HG03460 (cell line): Measurements from ENCODE around the gene ADGRF5.

Experiments used
- ATAC-seq: cut with Tn5 transposase; IDR thresholded peaks from one replicate; pipeline ENCODE4 v1.9.1; 2021; ENCODE audit not compliant: unreplicated experiment

The ADGRF5 gene

GRCh38 chr6:46931416-46931815 lies 9.7 kb upstream of the ADGRF5 start:
- ATAC-seq: no peak

DNA sequence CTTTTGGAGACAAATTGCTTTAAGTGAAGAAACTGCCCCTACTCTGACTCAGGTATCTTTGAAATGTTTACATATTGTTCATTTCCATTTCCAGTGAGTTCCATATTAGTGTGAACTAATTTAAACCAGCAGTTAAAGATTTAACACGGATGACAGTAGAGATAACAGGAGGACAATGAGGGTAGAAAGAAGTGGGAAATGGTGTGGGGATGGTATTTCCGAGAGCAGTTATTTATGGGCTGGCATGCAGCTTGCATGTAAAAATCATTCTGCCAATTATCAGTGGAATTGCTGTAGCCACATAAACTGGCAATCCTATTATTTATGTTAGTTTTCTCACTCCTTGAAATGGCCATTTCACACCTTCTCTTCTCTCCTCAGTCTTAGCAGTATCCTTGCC lies 8.6 kb upstream of the ADGRF5 start:
- ATAC-seq: no peak

GRCh38 chr6:46927066-46927465 lies 5.3 kb upstream of the ADGRF5 start:
- no peak for ATAC-seq

DNA sequence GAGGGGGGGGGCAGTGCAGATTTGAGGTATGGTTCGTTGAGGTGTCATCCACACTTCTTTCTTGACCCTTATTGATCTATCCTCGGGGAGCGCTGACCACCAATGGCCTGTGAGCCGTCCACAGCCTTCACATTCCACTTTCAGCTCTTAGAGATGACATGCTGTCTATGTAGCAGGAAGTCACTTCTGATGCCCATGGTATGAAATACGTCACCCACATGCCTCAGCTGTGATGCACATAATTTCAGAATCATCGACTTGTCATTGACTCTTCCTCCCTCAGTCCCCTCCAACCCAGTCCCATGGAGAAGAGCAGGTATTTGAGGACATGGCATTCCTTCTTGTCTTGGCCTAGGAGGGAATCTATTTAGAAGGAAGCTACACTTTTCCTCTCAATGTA lies 4.7 kb upstream of the ADGRF5 start:
- no peak for ATAC-seq

DNA sequence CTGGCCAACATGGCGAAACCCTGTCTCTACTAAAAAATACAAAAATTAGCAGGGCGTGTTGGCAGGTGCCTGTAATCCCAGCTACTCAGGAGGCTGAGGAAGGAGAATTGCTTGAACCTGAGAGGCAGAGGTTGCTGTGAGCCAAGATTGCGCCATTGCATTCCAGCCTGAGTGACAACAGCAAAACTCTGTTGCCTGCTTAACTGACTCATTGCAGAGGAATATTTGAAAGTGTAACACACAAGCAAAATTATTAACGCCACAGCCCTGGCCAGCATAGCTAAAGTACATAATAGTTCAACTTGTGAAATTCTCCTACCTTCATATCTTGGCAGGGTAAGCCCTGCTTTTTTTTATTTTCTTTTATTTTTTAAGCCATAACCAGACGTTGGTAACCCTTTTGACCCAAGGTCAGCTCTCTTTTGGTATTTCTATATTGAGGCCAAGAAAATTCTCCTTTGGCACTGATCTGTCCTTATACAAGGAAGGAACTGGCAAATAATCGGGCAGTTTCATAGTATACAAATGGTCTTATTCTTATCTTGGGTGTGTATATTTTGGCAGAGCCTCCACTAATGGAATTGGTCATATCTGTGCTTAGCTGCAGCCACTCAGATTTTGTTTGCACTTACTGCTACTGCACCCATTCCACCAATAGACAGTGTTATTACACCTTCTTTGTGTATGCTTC lies 4.0 kb upstream of the ADGRF5 start:
- no peak for ATAC-seq

- no peak for ATAC-seq
Observed at GRCh38 chr6:46923476-46923875, 1.7 kb upstream of the ADGRF5 start.

- no peak for ATAC-seq
Observed at GRCh38 chr6:46921059-46921458, 679 bp downstream of the ADGRF5 start.

DNA sequence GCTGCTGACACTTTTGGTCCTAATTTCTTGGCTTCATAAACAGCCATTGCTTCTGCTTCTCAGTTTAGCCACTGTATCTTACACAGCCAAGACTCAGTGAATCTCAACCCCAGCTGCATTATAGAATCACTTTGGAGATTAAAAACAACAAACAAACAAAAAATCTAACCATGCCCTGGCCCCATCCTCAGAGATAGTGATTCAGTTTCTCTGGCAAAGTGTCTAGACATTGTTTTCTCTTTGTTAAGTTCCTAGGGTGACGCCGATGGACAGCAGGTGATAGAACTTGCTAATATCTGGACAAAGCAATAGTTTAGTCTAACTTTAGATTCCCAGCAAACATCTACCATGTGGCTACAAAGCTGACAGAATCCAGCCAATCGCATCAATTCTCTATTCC lies 2.9 kb downstream of the ADGRF5 start:
- ATAC-seq: no peak

DNA sequence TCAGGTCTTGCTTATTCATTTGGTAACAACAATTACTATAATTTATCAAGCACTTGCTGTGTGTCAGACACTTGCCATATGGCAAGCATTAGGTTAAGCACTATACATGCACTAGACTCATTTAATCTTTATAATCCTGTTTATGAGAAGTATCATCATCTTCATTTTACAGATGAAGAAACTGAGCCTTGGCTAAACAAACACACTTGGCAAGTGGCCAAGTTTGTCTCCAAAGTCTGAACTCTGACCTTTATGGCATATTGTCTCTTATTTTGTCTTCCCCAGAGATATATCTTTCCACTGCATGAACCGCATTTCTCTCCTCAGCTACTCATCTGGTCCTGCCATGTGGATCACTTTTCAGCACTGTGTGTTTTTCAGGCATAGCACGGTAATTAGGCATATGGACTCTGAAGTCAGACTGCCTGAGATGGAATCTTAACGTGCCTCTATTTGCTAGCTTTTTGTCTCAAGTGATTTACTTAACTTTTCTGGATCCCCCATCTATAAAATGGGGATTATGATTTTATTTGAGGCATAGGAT lies 4.7 kb downstream of the ADGRF5 start:
- ATAC-seq: no peak

DNA sequence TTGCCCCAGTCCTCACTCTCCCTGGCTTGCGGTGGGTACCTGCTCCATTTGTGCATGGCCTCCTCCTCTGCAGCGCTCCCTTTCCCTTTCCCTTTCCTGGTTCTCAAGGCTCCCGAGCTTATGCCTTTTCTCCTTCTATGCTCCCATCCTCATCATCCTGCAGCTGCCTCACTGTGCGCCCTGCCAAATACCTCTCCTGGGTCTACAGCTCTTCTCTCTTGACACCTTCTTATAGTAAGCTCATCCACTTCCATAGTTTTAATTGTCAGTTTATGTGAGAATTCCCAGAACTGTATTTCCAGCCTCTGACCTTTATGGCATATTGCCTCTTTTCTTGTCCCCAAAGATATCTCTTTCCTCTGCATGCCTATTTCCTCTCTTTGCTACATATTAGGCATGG lies 5.9 kb downstream of the ADGRF5 start:
- no peak for ATAC-seq

DNA sequence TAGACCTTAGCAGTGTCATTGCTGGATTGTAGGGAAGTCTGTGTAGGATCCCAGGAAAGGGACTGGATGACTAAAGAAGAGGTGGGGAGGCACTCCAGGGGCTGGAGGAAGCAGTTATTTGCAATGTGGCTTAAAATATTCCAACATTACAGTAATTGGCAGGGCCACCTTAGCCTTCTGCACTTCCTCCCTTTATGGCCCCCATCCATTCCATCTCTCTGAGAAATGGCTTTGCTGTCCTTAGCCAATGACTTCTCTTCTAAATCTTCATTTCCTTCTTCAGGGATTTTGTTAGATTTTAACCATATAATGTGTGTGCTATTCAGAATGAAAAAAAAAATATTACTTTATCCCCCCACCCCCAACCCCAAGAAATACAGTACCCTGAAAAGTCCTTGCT lies 6.4 kb downstream of the ADGRF5 start:
- no peak for ATAC-seq

- ATAC-seq: no peak
Observed at GRCh38 chr6:46914279-46914810, 7.4 kb downstream of the ADGRF5 start.

DNA sequence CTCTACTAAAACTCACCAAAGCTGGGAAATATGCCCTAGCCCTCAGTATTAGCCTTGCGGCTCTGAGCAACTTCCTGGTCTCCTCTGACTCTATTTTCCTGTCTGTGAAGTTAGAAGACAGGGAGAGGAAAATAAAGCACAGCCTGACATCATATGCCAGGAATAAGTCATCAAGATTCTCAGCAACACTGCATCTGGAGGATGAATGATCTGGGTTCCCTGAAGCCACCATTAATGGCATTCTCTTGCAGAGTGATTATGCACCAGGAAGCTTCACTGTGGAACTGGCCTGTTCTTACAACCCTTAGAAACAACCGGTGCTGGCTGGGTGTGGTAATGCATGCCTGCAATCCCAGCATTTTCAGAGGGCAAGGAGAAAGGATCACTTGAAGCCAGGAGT lies 12.4 kb downstream of the ADGRF5 start:
- ATAC-seq: no peak

GRCh38 chr6:46906776-46907175 lies 15.0 kb downstream of the ADGRF5 start:
- ATAC-seq: no peak

DNA sequence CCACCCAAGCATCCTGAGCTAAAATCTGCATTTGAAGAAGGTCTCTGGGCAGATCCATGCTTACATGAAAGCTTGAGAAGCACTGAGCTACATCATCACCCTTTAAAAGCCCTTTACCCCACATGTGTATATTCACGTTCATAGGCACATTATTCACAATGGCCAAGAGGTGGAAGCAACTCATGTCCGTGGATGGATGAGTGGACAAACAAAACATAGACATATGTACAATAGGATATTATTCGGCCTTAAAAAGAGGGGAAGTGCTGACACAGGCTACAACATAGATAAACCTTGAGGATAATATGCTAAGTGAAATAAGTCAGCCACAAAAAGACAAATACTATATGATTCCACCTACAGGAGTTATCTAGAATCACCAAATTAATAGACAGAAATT lies 17.6 kb downstream of the ADGRF5 start:
- no peak for ATAC-seq

- no peak for ATAC-seq
Observed at GRCh38 chr6:46903175-46903574, 18.6 kb downstream of the ADGRF5 start.

- no peak for ATAC-seq
Observed at GRCh38 chr6:46901882-46902314, 19.8 kb downstream of the ADGRF5 start.

DNA sequence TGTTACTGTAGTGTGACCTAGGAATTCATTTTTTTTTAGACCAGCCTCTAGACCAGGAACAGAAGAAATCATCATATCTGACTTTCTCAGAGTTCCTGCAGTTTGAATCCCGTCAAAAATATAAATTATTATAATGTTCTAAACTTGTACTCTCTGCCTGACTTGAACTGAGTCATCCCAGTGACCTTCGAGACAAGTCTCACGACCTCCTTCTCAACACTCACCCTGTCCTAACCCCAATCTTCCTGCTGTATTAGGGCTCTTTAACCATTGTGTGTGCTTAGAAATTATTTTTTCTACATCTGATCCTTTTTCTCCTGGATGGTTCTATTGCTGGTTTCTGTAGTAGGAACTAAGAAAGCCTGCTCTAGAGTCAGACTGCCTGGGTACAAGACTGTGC lies 21.5 kb downstream of the ADGRF5 start:
- no peak for ATAC-seq

DNA sequence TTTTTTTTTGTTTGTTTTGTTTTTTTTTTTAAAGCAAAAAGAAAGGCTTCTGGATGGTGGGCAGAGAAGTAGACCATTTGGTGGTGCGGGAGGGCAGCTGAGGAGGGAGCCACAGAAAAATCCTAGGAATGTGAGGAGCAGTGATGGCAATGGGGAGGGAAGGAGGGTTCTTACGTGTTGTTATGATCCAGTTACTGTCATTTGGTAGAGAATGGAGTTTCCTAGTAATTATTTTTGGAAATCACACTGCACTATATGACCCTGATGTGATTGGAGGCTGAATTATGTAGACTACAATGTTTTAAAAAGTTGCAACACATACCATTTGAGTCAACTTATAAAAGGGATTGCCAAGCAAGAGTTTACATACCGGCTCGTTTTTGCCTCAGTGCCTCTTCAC lies 22.1 kb downstream of the ADGRF5 start:
- no peak for ATAC-seq

- no peak for ATAC-seq
Observed at GRCh38 chr6:46898006-46898405, 23.7 kb downstream of the ADGRF5 start.

- ATAC-seq: no peak
Observed at GRCh38 chr6:46896871-46897270, 24.9 kb downstream of the ADGRF5 start.

GRCh38 chr6:46895930-46896329 lies 25.8 kb downstream of the ADGRF5 start:
- no peak for ATAC-seq

GRCh38 chr6:46894433-46894832 lies 27.3 kb downstream of the ADGRF5 start:
- ATAC-seq: no peak
